HEK293 (cell line): Measurements from ENCODE around the gene DPEP3.

Source experiments
- CTCF ChIA-PET: fragments of 350-600 bp; formaldehyde crosslinking; extraction: SDS; loops from one replicate; lab custom pipeline; 2021; ENCODE audit warnings: antibody characterized with exemption; lab: Yijun Ruan, JAX
- POLR2A ChIA-PET: fragments of 300-600 bp; formaldehyde crosslinking; extraction: SDS; loops from one replicate; lab custom pipeline; 2020; ENCODE audit warnings: antibody characterized with exemption, inconsistent platforms; lab: Yijun Ruan, JAX
- H3K27ac ChIP-seq: fragments of 200-500 bp; sonication (Bioruptor generic); 2 replicates; pipeline ENCODE4 v1.5.1; 2014; ENCODE audit warnings: low read depth, low read length, control low read depth, inconsistent platforms; ENCODE audit errors: extremely low read depth
- H3K36me3 ChIP-seq, 2 experiments: fragments of 200-500 bp in 1 of 2; sonication (Bioruptor generic) in 1 of 2; 1 replicate in 1 of 2; 2 replicates in 1 of 2; pipeline ENCODE4 v1.5.1; 2014 to 2017; ENCODE audit warnings: inconsistent platforms in 2 of 2, low read length in 2 of 2; ENCODE audit not compliant: control insufficient read depth in 2 of 2, insufficient read depth in 1 of 2
- H3K4me1 ChIP-seq: fragments of 200-500 bp; sonication (Bioruptor generic); 2 replicates; pipeline ENCODE4 v1.5.1; 2014; ENCODE audit warnings: mild to moderate bottlenecking, low read length, inconsistent platforms; ENCODE audit not compliant: control insufficient read depth, insufficient read depth
- H3K4me3 ChIP-seq: 2 replicates; pipeline ENCODE4 v1.5.1; 2011; ENCODE audit warnings: low read depth, mild to moderate bottlenecking, control low read depth, low read length, moderate library complexity
- H3K9me3 ChIP-seq: fragments of 200-500 bp; sonication (Bioruptor generic); 2 replicates; pipeline ENCODE4 v1.5.1; 2014; ENCODE audit warnings: low read depth, low read length, inconsistent platforms; ENCODE audit not compliant: control insufficient read depth, insufficient read depth
- GLI4 ChIP-seq: fragments of 450-650 bp; formaldehyde crosslinking; IDR thresholded peaks from 2 replicates; pipeline ENCODE4 v1.5.1; 2016; ENCODE audit warnings: missing biosample characterization, missing genetic modification characterization
- REPIN1 ChIP-seq: fragments of 450-650 bp; formaldehyde crosslinking; IDR thresholded peaks from 2 replicates; pipeline ENCODE4 v1.5.1; 2017; ENCODE audit warnings: missing biosample characterization, missing genetic modification characterization, low read depth
- ZNF114 ChIP-seq: fragments of 450-650 bp; formaldehyde crosslinking; IDR thresholded peaks from 2 replicates; pipeline ENCODE4 v1.5.0; 2017; ENCODE audit warnings: missing biosample characterization, missing genetic modification characterization
- ZNF121 ChIP-seq: fragments of 450-650 bp; formaldehyde crosslinking; IDR thresholded peaks from 2 replicates; pipeline ENCODE4 v1.5.1; 2016; ENCODE audit warnings: missing biosample characterization, missing genetic modification characterization
- ZNF140 ChIP-seq: fragments of 450-650 bp; formaldehyde crosslinking; IDR thresholded peaks from 2 replicates; pipeline ENCODE4 v1.5.1; 2016; ENCODE audit warnings: missing biosample characterization, missing genetic modification characterization
- ZNF202 ChIP-seq: fragments of 450-650 bp; formaldehyde crosslinking; IDR thresholded peaks from 2 replicates; pipeline ENCODE4 v1.5.1; 2016; ENCODE audit warnings: missing biosample characterization, missing genetic modification characterization, borderline replicate concordance
- ZNF223 ChIP-seq: fragments of 450-650 bp; formaldehyde crosslinking; IDR thresholded peaks from 2 replicates; pipeline ENCODE4 v1.5.1; 2016; ENCODE audit warnings: missing biosample characterization, missing genetic modification characterization
- ZNF239 ChIP-seq: fragments of 450-650 bp; formaldehyde crosslinking; IDR thresholded peaks from 2 replicates; pipeline ENCODE4 v1.5.1; 2016; ENCODE audit warnings: missing biosample characterization, missing genetic modification characterization
- ZNF266 ChIP-seq: fragments of 450-650 bp; formaldehyde crosslinking; IDR thresholded peaks from 2 replicates; pipeline ENCODE4 v1.5.1; 2016; ENCODE audit warnings: missing biosample characterization, missing genetic modification characterization, low read depth
- ZNF292 ChIP-seq: fragments of 450-650 bp; formaldehyde crosslinking; IDR thresholded peaks from 2 replicates; pipeline ENCODE4 v1.5.1; 2016; ENCODE audit warnings: low read depth, missing biosample characterization, missing genetic modification characterization, borderline replicate concordance
- ZNF37A ChIP-seq: fragments of 450-650 bp; IDR thresholded peaks from 2 replicates; pipeline ENCODE4 v1.5.1; 2018; ENCODE audit warnings: missing biosample characterization, missing genetic modification characterization
- ZNF394 ChIP-seq: fragments of 450-650 bp; formaldehyde crosslinking; IDR thresholded peaks from 2 replicates; pipeline ENCODE4 v1.5.1; 2016; ENCODE audit warnings: missing biosample characterization, missing genetic modification characterization, mild to moderate bottlenecking, moderate library complexity, borderline replicate concordance
- ZNF404 ChIP-seq: fragments of 450-650 bp; formaldehyde crosslinking; IDR thresholded peaks from 2 replicates; pipeline ENCODE4 v1.5.1; 2017; ENCODE audit warnings: missing biosample characterization, missing genetic modification characterization
- ZNF426 ChIP-seq: fragments of 450-650 bp; formaldehyde crosslinking; IDR thresholded peaks from 2 replicates; pipeline ENCODE4 v1.5.1; 2017; ENCODE audit warnings: missing biosample characterization, missing genetic modification characterization, mild to moderate bottlenecking, inconsistent platforms, moderate library complexity
- ZNF433 ChIP-seq: fragments of 450-650 bp; formaldehyde crosslinking; IDR thresholded peaks from 2 replicates; pipeline ENCODE4 v1.5.1; 2016; ENCODE audit warnings: missing biosample characterization, missing genetic modification characterization, low read depth
- ZNF510 ChIP-seq: fragments of 450-650 bp; formaldehyde crosslinking; IDR thresholded peaks from 2 replicates; pipeline ENCODE4 v1.5.1; 2018; ENCODE audit warnings: mild to moderate bottlenecking, missing genetic modification characterization, missing biosample characterization; ENCODE audit not compliant: insufficient replicate concordance
- ZNF555 ChIP-seq: fragments of 450-650 bp; formaldehyde crosslinking; conservative IDR thresholded peaks from 2 replicates; pipeline ENCODE4 v1.5.1; 2017; ENCODE audit warnings: missing biosample characterization, mild to moderate bottlenecking, missing genetic modification characterization, inconsistent platforms
- ZNF560 ChIP-seq: fragments of 450-650 bp; formaldehyde crosslinking; IDR thresholded peaks from 2 replicates; pipeline ENCODE4 v1.5.1; 2017; ENCODE audit warnings: missing biosample characterization, missing genetic modification characterization, borderline replicate concordance
- ZNF623 ChIP-seq: fragments of 450-650 bp; formaldehyde crosslinking; IDR thresholded peaks from 2 replicates; pipeline ENCODE4 v1.5.1; 2016; ENCODE audit warnings: missing biosample characterization, missing genetic modification characterization
- ZNF654 ChIP-seq: fragments of 450-650 bp; formaldehyde crosslinking; IDR thresholded peaks from 2 replicates; pipeline ENCODE4 v1.5.1; 2016; ENCODE audit warnings: low read depth, missing biosample characterization, missing genetic modification characterization
- ZNF664 ChIP-seq: fragments of 450-650 bp; formaldehyde crosslinking; IDR thresholded peaks from 2 replicates; pipeline ENCODE4 v1.5.1; 2016; ENCODE audit warnings: missing biosample characterization, missing genetic modification characterization
- ZNF747 ChIP-seq: fragments of 450-650 bp; formaldehyde crosslinking; IDR thresholded peaks from 2 replicates; pipeline ENCODE4 v1.5.1; 2016; ENCODE audit warnings: missing biosample characterization, missing genetic modification characterization
- ZNF791 ChIP-seq: fragments of 450-650 bp; formaldehyde crosslinking; IDR thresholded peaks from 2 replicates; pipeline ENCODE4 v1.5.1; 2016; ENCODE audit warnings: missing biosample characterization, missing genetic modification characterization
- TF ChIP-seq, protein P1 (sequence below): fragments of 450-650 bp; formaldehyde crosslinking; conservative IDR thresholded peaks from 2 replicates; pipeline ENCODE4 v1.5.1; 2016; ENCODE audit warnings: low read depth, missing biosample characterization, missing genetic modification characterization
- TF ChIP-seq, protein P2 (sequence below): fragments of 450-650 bp; formaldehyde crosslinking; IDR thresholded peaks from 2 replicates; pipeline ENCODE4 v1.5.1; 2017; ENCODE audit warnings: missing biosample characterization, missing genetic modification characterization
- TF ChIP-seq, protein P3 (sequence below): fragments of 450-650 bp; formaldehyde crosslinking; IDR thresholded peaks from 2 replicates; pipeline ENCODE4 v1.5.1; 2016; ENCODE audit warnings: missing biosample characterization, missing genetic modification characterization
- TF ChIP-seq, protein P4 (sequence below): fragments of 450-650 bp; formaldehyde crosslinking; IDR thresholded peaks from 2 replicates; pipeline ENCODE4 v1.5.1; 2017; ENCODE audit warnings: missing biosample characterization, mild to moderate bottlenecking, missing genetic modification characterization, moderate library complexity

DPEP3 gene

DNA sequence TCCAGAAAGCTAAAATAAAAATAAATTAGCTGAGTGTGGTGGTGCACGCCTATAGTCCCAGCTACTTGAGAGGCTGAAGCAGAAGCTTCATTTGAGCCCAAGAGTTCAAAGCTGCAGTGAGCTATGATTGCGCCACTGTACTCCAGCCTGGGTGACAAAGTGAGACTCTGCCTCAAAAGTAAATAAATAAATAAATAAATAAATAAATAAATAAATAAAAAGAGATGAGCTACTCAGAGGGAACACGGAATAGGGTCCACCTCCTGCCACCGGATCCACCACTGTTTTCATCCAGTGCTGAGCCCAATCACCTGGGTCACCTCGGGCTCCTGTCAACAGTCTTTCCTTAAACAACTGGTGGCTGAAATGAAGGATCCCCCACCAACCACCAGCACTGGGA lies 6.7 kb upstream of the DPEP3 start:
- CTCF ChIA-PET, result interaction anchor here (1.3 kb wide), 1 partner anchor 58 kb away, joined by 4 read pairs; no protein-coding TSS in a partner anchor
- no peaks in the 10 kb centered on the region for H3K4me1 ChIP-seq
- H3K27ac ChIP-seq, result no peak overlapping the region
- H3K36me3 ChIP-seq, result no peaks in the 10 kb centered on the region
- no peaks in the 10 kb centered on the region for H3K9me3 ChIP-seq
- POLR2A ChIA-PET, result interaction anchor here (0.8 kb wide), 1 partner anchor 20 kb away, joined by 3 read pairs; no protein-coding TSS in a partner anchor
- no peak overlapping the region for H3K4me3 ChIP-seq
- TF ChIP-seq ZNF292 (tag by site-specific recombination), result peak; percentile 44; the same call in 1 of the 2 replicates
- TF ChIP-seq ZNF121 (tag by site-specific recombination), result no peak
- no peak for TF ChIP-seq GLI4 (tag by site-specific recombination)
- TF ChIP-seq ZNF791 (tag by site-specific recombination), result 0 out of 2 replicates have a peak, but pooled peaks have one; percentile 45
- TF ChIP-seq ZNF404 (tag by site-specific recombination), result 0 out of 2 replicates have a peak, but pooled peaks have one; percentile 56
- TF ChIP-seq ZNF37A, result no peak
- 0 out of 2 replicates have a peak, but pooled peaks have one; percentile 22 for TF ChIP-seq ZNF202 (tag by site-specific recombination)
- TF ChIP-seq, protein P1, sequence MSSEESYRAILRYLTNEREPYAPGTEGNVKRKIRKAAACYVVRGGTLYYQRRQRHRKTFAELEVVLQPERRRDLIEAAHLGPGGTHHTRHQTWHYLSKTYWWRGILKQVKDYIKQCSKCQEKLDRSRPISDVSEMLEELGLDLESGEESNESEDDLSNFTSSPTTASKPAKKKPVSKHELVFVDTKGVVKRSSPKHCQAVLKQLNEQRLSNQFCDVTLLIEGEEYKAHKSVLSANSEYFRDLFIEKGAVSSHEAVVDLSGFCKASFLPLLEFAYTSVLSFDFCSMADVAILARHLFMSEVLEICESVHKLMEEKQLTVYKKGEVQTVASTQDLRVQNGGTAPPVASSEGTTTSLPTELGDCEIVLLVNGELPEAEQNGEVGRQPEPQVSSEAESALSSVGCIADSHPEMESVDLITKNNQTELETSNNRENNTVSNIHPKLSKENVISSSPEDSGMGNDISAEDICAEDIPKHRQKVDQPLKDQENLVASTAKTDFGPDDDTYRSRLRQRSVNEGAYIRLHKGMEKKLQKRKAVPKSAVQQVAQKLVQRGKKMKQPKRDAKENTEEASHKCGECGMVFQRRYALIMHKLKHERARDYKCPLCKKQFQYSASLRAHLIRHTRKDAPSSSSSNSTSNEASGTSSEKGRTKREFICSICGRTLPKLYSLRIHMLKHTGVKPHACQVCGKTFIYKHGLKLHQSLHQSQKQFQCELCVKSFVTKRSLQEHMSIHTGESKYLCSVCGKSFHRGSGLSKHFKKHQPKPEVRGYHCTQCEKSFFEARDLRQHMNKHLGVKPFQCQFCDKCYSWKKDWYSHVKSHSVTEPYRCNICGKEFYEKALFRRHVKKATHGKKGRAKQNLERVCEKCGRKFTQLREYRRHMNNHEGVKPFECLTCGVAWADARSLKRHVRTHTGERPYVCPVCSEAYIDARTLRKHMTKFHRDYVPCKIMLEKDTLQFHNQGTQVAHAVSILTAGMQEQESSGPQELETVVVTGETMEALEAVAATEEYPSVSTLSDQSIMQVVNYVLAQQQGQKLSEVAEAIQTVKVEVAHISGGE, result peak; percentile 68
- peak; percentile 72 for TF ChIP-seq ZNF426 (tag by site-specific recombination)
- TF ChIP-seq ZNF223 (tag by site-specific recombination), result peak; percentile 54; the same call in 1 of the 2 replicates
- TF ChIP-seq ZNF394 (tag by site-specific recombination), result peak; percentile 91
- TF ChIP-seq, protein P2, sequence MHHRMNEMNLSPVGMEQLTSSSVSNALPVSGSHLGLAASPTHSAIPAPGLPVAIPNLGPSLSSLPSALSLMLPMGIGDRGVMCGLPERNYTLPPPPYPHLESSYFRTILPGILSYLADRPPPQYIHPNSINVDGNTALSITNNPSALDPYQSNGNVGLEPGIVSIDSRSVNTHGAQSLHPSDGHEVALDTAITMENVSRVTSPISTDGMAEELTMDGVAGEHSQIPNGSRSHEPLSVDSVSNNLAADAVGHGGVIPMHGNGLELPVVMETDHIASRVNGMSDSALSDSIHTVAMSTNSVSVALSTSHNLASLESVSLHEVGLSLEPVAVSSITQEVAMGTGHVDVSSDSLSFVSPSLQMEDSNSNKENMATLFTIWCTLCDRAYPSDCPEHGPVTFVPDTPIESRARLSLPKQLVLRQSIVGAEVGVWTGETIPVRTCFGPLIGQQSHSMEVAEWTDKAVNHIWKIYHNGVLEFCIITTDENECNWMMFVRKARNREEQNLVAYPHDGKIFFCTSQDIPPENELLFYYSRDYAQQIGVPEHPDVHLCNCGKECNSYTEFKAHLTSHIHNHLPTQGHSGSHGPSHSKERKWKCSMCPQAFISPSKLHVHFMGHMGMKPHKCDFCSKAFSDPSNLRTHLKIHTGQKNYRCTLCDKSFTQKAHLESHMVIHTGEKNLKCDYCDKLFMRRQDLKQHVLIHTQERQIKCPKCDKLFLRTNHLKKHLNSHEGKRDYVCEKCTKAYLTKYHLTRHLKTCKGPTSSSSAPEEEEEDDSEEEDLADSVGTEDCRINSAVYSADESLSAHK, result peak; percentile 31; the same call in 1 of the 2 replicates
- peak; percentile 30 for TF ChIP-seq ZNF510 (tag by site-specific recombination)
- TF ChIP-seq ZNF623 (tag by site-specific recombination), result peak; percentile 71
- TF ChIP-seq, protein P3, sequence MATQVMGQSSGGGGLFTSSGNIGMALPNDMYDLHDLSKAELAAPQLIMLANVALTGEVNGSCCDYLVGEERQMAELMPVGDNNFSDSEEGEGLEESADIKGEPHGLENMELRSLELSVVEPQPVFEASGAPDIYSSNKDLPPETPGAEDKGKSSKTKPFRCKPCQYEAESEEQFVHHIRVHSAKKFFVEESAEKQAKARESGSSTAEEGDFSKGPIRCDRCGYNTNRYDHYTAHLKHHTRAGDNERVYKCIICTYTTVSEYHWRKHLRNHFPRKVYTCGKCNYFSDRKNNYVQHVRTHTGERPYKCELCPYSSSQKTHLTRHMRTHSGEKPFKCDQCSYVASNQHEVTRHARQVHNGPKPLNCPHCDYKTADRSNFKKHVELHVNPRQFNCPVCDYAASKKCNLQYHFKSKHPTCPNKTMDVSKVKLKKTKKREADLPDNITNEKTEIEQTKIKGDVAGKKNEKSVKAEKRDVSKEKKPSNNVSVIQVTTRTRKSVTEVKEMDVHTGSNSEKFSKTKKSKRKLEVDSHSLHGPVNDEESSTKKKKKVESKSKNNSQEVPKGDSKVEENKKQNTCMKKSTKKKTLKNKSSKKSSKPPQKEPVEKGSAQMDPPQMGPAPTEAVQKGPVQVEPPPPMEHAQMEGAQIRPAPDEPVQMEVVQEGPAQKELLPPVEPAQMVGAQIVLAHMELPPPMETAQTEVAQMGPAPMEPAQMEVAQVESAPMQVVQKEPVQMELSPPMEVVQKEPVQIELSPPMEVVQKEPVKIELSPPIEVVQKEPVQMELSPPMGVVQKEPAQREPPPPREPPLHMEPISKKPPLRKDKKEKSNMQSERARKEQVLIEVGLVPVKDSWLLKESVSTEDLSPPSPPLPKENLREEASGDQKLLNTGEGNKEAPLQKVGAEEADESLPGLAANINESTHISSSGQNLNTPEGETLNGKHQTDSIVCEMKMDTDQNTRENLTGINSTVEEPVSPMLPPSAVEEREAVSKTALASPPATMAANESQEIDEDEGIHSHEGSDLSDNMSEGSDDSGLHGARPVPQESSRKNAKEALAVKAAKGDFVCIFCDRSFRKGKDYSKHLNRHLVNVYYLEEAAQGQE (tag by site-specific recombination), result peak; percentile 52; the same call in 1 of the 2 replicates
- peak; percentile 77 for TF ChIP-seq ZNF555 (tag by site-specific recombination)
- TF ChIP-seq ZNF664 (tag by site-specific recombination), result peak; percentile 69; the same call in 1 of the 2 replicates
- TF ChIP-seq ZNF560 (tag by site-specific recombination), result peak; percentile 70; the same call in 1 of the 2 replicates
- TF ChIP-seq ZNF140, result peak; percentile 80; the same call in 1 of the 2 replicates
- no peak for TF ChIP-seq ZNF747 (tag by site-specific recombination)
- TF ChIP-seq ZNF114 (tag by site-specific recombination), result no peak
- TF ChIP-seq ZNF239 (tag by site-specific recombination), result no peak
- peak; percentile 39; the same call in 1 of the 2 replicates for TF ChIP-seq ZNF433 (tag by site-specific recombination)
- TF ChIP-seq REPIN1 (tag by site-specific recombination), result no peak
- TF ChIP-seq ZNF654 (tag by site-specific recombination), result peak; percentile 26
- peak; percentile 67 for TF ChIP-seq ZNF266 (tag by site-specific recombination)
- TF ChIP-seq, protein P4, sequence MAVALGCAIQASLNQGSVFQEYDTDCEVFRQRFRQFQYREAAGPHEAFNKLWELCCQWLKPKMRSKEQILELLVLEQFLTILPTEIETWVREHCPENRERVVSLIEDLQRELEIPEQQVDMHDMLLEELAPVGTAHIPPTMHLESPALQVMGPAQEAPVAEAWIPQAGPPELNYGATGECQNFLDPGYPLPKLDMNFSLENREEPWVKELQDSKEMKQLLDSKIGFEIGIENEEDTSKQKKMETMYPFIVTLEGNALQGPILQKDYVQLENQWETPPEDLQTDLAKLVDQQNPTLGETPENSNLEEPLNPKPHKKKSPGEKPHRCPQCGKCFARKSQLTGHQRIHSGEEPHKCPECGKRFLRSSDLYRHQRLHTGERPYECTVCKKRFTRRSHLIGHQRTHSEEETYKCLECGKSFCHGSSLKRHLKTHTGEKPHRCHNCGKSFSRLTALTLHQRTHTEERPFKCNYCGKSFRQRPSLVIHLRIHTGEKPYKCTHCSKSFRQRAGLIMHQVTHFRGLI, result no peak
